Measurements from ENCODE around the gene ZFP1.

ZFP1 gene

GRCh38 chr16:75113541-75114121 lies 34.7 kb upstream of the ZFP1 start:
- no peak for DNase-seq

GRCh38 chr16:75114179-75114945 lies 34.0 kb upstream of the ZFP1 start:
- no peak for DNase-seq

- DNase-seq = no peak
Measured at GRCh38 chr16:75114946-75115825, 33.1 kb upstream of the ZFP1 start.

- no peak for DNase-seq
Measured at GRCh38 chr16:75116081-75116910, 32.0 kb upstream of the ZFP1 start, which contains the start of gene LDHD. LDHD (minus strand) TSS chr16:75116780; CDS start chr16:75116720, 60 bp downstream.

GRCh38 chr16:75116911-75117245 lies 31.4 kb upstream of the ZFP1 start:
- DNase-seq = no peak

- DNase-seq = no peak
Measured at GRCh38 chr16:75118943-75119539, 29.3 kb upstream of the ZFP1 start.

GRCh38 chr16:75120253-75120652 lies 28.1 kb upstream of the ZFP1 start:
- no peak for DNase-seq

- DNase-seq = no peak
Measured at GRCh38 chr16:75121949-75122568, 26.3 kb upstream of the ZFP1 start.

- no peak for DNase-seq
Measured at GRCh38 chr16:75122609-75123008, 25.7 kb upstream of the ZFP1 start.

- no peak for DNase-seq
Measured at GRCh38 chr16:75127713-75128415, 20.5 kb upstream of the ZFP1 start.

- DNase-seq = peak; percentile 8
Measured at GRCh38 chr16:75129421-75130149, 18.7 kb upstream of the ZFP1 start.

- DNase-seq = peak; percentile 6
Measured at GRCh38 chr16:75130150-75130771, 18.1 kb upstream of the ZFP1 start.

- DNase-seq = no peak
Measured at GRCh38 chr16:75131081-75131480, 17.2 kb upstream of the ZFP1 start.

GRCh38 chr16:75138233-75138632 lies 10.1 kb upstream of the ZFP1 start:
- DNase-seq = no peak

- no peak for DNase-seq
Measured at GRCh38 chr16:75138636-75139035, 9.7 kb upstream of the ZFP1 start.

GRCh38 chr16:75139498-75139897 lies 8.8 kb upstream of the ZFP1 start:
- no peak for DNase-seq

GRCh38 chr16:75143941-75144340 lies 4.4 kb upstream of the ZFP1 start:
- DNase-seq = no peak

GRCh38 chr16:75147968-75148310 lies 385 bp upstream of the ZFP1 start:
- DNase-seq = no peak

- DNase-seq = no peak
Measured at GRCh38 chr16:75151798-75152197, 3.5 kb downstream of the ZFP1 start.

GRCh38 chr16:75152635-75153034 lies 4.3 kb downstream of the ZFP1 start:
- no peak for DNase-seq

All from KG1 (cell line).